Chondrocyte (in vitro differentiated cells): Measurements from ENCODE around the gene FABP6. TPM values are rescaled to one million over a fixed set of nuclear protein-coding genes. Genes with fewer than 3 reads are reported as not detected.
A peak's percentile ranks its signal among the peaks of the same experiment; 100 is the strongest.

Experiments
- DNase-seq: peaks from one replicate; pipeline ENCODE4 v3.0.0; 2021; ENCODE audit warnings: mixed read lengths, low spot score
- H3K27ac Mint-ChIP-seq: one replicate; pipeline ENCODE4 v1.8.0; 2021; ENCODE audit warnings: mild to moderate bottlenecking, moderate library complexity, mixed read lengths; ENCODE audit not compliant: unreplicated experiment
- H3K27me3 Mint-ChIP-seq: 2 replicates; pipeline ENCODE4 v1.8.0; 2021; ENCODE audit warnings: low read depth, mixed read lengths
- H3K36me3 Mint-ChIP-seq: 2 replicates; pipeline ENCODE4 v1.8.0; 2021; ENCODE audit warnings: low read depth, mixed read lengths
- H3K4me1 Mint-ChIP-seq: 2 replicates; pipeline ENCODE4 v1.8.0; 2021; ENCODE audit warnings: low read depth, mild to moderate bottlenecking, mixed read lengths
- H3K4me3 Mint-ChIP-seq: one replicate; pipeline ENCODE4 v1.8.0; 2021; ENCODE audit warnings: mild to moderate bottlenecking, moderate library complexity, mixed read lengths; ENCODE audit not compliant: unreplicated experiment
- H3K9me3 Mint-ChIP-seq: 2 replicates; pipeline ENCODE4 v1.8.0; 2021; ENCODE audit warnings: low read depth, mixed read lengths
- CTCF ChIP-seq: fragments of 200-600 bp; sonication (generic); IDR thresholded peaks from 2 replicates; pipeline ENCODE4 v1.5.0; 2021; ENCODE audit warnings: antibody characterized with exemption, mild to moderate bottlenecking, moderate library complexity
- total RNA-seq: library from RNA; stranded (reverse); gene quantifications from 3 replicates; pipeline ENCODE4 v1.2.1, GENCODE V29; 2021

Gene FABP6
- total RNA-seq, 1 donor from 2014 or later, result not detected

- DNase-seq, result no peak
- H3K4me1 Mint-ChIP-seq, result peaks cover 22% of the 10 kb centered on the region
Observed at GRCh38 chr5:160269017-160269416, 39.7 kb downstream of the FABP6 start.

GRCh38 chr5:160270704-160271103, 41.4 kb downstream of the FABP6 start:
- no peak overlapping the region for H3K4me3 Mint-ChIP-seq
- DNase-seq, result no peak
- peaks cover 28% of the 10 kb centered on the region for H3K4me1 Mint-ChIP-seq
- H3K36me3 Mint-ChIP-seq, result peaks cover 3% of the 10 kb centered on the region
- peak overlapping the region; percentile 54 for H3K27ac Mint-ChIP-seq
- H3K9me3 Mint-ChIP-seq, result no peaks in the 10 kb centered on the region
- TF ChIP-seq CTCF, result no peak
- no peaks in the 10 kb centered on the region for H3K27me3 Mint-ChIP-seq

More at GRCh38 chr5:160269017-160269416, 39.7 kb downstream of the FABP6 start:
- no peaks in the 10 kb centered on the region for H3K9me3 Mint-ChIP-seq
- no peak overlapping the region for H3K27ac Mint-ChIP-seq
- H3K27me3 Mint-ChIP-seq, result no peaks in the 10 kb centered on the region
- no peaks in the 10 kb centered on the region for H3K36me3 Mint-ChIP-seq
- no peak overlapping the region for H3K4me3 Mint-ChIP-seq
- no peak for TF ChIP-seq CTCF

GRCh38 chr5:160271396-160271795, 42.1 kb downstream of the FABP6 start:
- peak overlapping the region; percentile 87 for H3K27ac Mint-ChIP-seq
- no peak for TF ChIP-seq CTCF
- H3K27me3 Mint-ChIP-seq, result no peaks in the 10 kb centered on the region
- peaks cover 28% of the 10 kb centered on the region for H3K4me1 Mint-ChIP-seq
- peaks cover 4% of the 10 kb centered on the region for H3K36me3 Mint-ChIP-seq
- no peak for DNase-seq
- H3K4me3 Mint-ChIP-seq, result peak overlapping the region; percentile 29
- H3K9me3 Mint-ChIP-seq, result no peaks in the 10 kb centered on the region

- peaks cover 4% of the 10 kb centered on the region for H3K36me3 Mint-ChIP-seq
- no peaks in the 10 kb centered on the region for H3K27me3 Mint-ChIP-seq
- H3K4me1 Mint-ChIP-seq, result peaks cover 28% of the 10 kb centered on the region
- H3K27ac Mint-ChIP-seq, result peak overlapping the region; percentile 87
- no peaks in the 10 kb centered on the region for H3K9me3 Mint-ChIP-seq
- no peak for TF ChIP-seq CTCF
- DNase-seq, result no peak
- no peak overlapping the region for H3K4me3 Mint-ChIP-seq
Observed at GRCh38 chr5:160271836-160272235, 42.5 kb downstream of the FABP6 start.

GRCh38 chr5:160272264-160272663, 43.0 kb downstream of the FABP6 start:
- Mint-ChIP-seq H3K27me3 (no peaks in the 10 kb centered on the region), H3K36me3 (peaks cover 7% of the 10 kb centered on the region), H3K27ac (no peak overlapping the region), H3K4me3 (no peak overlapping the region), H3K4me1 (peaks cover 28% of the 10 kb centered on the region), H3K9me3 (no peaks in the 10 kb centered on the region)
- DNase-seq, result no peak
- no peak for TF ChIP-seq CTCF
